ENCODE measurements around the gene RBM24. TPM values are rescaled to one million over a fixed set of nuclear protein-coding genes. Genes with fewer than 3 reads are reported as not detected.

Gene RBM24
- total RNA-seq, 4 donors from 2014 or later, result 2.0 to 9.8 (median 3.8) TPM

DNA sequence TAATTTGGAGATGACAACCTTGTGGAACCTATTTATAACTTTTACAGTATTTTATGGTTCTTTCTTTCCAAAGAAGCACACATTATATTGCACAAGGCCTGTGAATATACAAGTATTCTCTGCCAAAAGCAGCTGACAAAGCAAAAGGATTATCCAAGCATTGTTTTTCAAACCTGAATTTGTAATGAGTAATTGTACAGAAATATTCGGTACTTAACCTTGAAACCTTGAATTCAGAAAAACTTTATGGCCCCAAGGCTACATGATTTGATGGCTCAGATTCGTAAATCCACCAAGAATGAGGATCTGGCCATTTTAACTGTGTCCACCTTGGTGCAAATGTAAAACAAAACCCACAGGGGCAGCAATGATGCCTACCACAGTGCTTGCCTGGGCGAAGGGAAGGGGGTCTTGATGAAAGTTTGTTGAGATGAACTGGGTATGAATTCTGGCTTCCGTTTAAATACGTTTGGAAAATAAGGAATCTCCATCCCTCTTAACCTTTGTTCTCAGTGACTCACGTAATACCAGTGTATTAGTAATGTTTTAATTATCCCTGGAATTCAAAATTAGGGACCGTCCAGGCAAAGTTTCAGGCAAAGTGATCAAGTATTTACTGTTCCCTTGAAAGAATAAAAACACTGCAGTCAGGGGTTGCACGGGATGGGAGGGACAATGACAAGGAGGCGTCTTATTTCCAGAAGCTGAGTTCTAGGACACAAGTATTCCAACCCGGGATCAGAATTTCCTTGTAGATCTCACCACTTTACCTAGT lies 2.7 kb upstream of the RBM24 start:
- no peaks in the 10 kb centered on the region for H3K9me3 ChIP-seq
- H3K36me3 ChIP-seq, result no peaks in the 10 kb centered on the region
- peak overlapping the region in 2 of 4 donors; percentile 27 to 38 for H3K27ac ChIP-seq
- no peak overlapping the region for H3K4me3 ChIP-seq
- no peak for DNase-seq (ENCODE audit: low spot score in 2 of 2)
- H3K27me3 ChIP-seq, result no peaks in the 10 kb centered on the region
- TF ChIP-seq POLR2A (IDR thresholded peaks at IDR 0.05) (no peak), EP300 (IDR thresholded peaks at IDR 0.05) (no peak)
- TF ChIP-seq, protein P1, sequence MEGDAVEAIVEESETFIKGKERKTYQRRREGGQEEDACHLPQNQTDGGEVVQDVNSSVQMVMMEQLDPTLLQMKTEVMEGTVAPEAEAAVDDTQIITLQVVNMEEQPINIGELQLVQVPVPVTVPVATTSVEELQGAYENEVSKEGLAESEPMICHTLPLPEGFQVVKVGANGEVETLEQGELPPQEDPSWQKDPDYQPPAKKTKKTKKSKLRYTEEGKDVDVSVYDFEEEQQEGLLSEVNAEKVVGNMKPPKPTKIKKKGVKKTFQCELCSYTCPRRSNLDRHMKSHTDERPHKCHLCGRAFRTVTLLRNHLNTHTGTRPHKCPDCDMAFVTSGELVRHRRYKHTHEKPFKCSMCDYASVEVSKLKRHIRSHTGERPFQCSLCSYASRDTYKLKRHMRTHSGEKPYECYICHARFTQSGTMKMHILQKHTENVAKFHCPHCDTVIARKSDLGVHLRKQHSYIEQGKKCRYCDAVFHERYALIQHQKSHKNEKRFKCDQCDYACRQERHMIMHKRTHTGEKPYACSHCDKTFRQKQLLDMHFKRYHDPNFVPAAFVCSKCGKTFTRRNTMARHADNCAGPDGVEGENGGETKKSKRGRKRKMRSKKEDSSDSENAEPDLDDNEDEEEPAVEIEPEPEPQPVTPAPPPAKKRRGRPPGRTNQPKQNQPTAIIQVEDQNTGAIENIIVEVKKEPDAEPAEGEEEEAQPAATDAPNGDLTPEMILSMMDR (IDR thresholded peaks at IDR 0.05), result no peak
- peaks cover 0 to 17% (median 5%) of the 10 kb centered on the region in 4 donors for H3K4me1 ChIP-seq
- WGBS, 2 donors, result 57 to 60% methylated on average over 10 of the region's 10 CpGs

DNA sequence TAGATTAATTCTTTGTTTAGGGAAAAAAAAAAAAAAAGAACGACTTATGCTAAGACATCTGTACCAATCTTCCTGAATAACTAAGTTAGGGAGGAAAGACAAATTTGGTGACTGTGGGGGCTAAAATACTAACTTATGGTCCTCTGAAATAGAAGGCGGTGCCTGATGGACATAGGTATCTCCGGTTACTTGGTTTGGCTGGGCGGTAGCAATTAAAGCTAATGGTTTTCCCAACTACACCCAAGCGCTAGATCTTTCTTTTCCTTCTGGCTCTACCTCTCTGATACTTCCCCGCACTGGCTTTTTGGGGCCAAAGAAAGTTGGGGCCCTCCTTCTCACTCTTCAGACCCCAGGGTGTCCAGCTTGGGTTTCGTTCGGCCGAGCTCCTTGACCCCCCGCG lies 1.0 kb upstream of the RBM24 start:
- DNase-seq (ENCODE audit: low spot score in 2 of 2), result no peak
- no peaks in the 10 kb centered on the region for H3K36me3 ChIP-seq
- peaks cover 0 to 17% (median 5%) of the 10 kb centered on the region in 4 donors for H3K4me1 ChIP-seq
- 50 to 55% methylated on average over 11 of the region's 11 CpGs for WGBS, 2 donors
- peak overlapping the region; percentile 14 to 86 (median 61) for H3K27ac ChIP-seq
- no peaks in the 10 kb centered on the region for H3K9me3 ChIP-seq
- H3K4me3 ChIP-seq, result peak overlapping the region in 3 of 4 donors; percentile 52 to 68 (median 67)
- TF ChIP-seq, protein P1 (IDR thresholded peaks at IDR 0.05), result no peak
- TF ChIP-seq EP300 (IDR thresholded peaks at IDR 0.05), result no peak
- TF ChIP-seq POLR2A (IDR thresholded peaks at IDR 0.05), result no peak
- H3K27me3 ChIP-seq, result no peaks in the 10 kb centered on the region

DNA sequence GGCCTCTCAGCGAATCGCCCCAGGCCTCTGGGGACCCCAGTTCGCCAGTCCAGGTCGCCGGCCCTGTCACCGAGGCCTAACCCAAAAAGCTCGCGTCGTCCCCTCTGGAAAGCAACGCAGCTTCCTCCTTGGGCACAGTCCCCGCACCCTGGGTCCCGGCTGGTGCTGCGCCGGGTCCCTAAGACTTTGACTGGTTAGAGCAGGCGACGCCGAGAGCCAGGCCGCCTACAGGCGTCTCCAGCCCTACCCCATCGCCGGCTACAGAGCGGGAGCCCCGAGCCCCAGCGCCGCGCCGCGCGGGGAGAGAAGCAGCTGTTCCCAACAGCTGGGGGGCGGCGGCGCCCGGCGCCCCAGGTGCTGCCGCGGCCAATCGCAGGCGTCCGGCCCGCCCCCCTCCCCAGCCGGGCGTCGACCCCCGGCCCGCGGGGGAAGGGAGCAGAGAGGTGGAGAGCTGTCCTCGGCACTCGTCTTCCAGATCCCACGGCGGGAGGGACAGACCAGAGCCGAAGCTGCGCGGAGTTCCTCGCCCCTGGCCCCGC lies 540 bp upstream of the RBM24 start:
- Histone ChIP-seq H3K27ac (peak overlapping the region; percentile 43 to 86 (median 61)), H3K36me3 (no peaks in the 10 kb centered on the region), H3K9me3 (no peaks in the 10 kb centered on the region), H3K27me3 (no peaks in the 10 kb centered on the region), H3K4me1 (peaks cover 0 to 17% (median 5%) of the 10 kb centered on the region in 4 donors), H3K4me3 (peak overlapping the region; percentile 52 to 68 (median 64))
- 13 to 14% methylated on average over 12 to 13 of the region's 55 CpGs for WGBS, 2 donors
- peak in 1 of 2 donors; percentile 18 for DNase-seq (ENCODE audit: low spot score in 2 of 2)
- TF ChIP-seq, protein P1 (IDR thresholded peaks at IDR 0.05), result peak in 2 of 5 experiments; percentile 3 to 15
- TF ChIP-seq EP300 (IDR thresholded peaks at IDR 0.05), result no peak
- peak in 1 of 2 donors; percentile 12 for TF ChIP-seq POLR2A (IDR thresholded peaks at IDR 0.05)

DNA sequence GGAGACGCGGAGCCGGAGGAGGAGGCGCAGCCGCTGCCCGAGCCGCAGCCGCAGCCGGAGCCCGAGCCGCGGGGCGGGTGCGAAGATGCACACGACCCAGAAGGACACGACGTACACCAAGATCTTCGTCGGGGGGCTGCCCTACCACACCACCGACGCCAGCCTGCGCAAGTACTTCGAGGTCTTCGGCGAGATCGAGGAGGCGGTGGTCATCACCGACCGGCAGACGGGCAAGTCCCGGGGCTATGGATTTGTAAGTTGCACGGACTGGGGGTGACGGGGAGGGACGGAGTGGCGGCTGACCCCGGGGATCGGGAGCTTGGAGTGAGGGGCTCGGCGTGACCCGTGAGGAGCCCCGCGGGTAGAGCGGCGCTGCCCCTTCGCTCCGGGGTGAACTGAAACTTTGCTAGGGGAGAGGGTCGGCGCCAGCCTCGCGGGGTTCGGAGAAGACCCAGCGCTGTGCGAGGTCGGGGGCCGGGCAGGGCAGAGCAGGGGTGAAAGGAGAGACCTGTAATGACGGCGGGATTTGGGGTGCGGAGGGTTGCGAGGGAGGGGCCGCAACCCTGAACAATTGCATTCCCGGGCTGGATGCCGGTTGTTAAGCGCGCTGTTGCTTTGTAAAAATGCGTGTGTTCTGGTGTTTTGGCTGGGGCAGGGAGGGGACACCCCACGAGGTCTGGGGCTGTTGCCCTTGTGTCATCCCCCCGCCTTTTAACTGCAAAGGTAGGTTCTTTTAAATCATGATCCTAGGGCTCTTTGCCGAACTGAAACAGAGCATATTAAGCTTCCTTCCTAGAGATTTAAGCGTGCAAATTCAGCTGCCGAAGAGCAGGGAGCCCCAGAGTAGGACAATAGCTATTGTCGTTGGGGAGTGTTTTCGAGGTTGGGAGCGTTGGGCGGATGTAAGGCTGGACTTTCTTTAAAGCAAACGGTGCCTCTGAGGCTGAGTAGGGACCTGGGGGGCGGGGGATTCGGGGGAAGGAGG lies 628 bp downstream of the RBM24 start:
- Histone ChIP-seq H3K9me3 (no peaks in the 10 kb centered on the region), H3K27me3 (no peaks in the 10 kb centered on the region), H3K4me1 (peaks cover 0 to 17% (median 5%) of the 10 kb centered on the region in 4 donors), H3K27ac (peak overlapping the region; percentile 58 to 86 (median 62)), H3K36me3 (no peaks in the 10 kb centered on the region), H3K4me3 (peak overlapping the region; percentile 52 to 68 (median 64))
- DNase-seq (ENCODE audit: low spot score in 2 of 2), result peak in 1 of 2 donors; percentile 17
- TF ChIP-seq POLR2A (IDR thresholded peaks at IDR 0.05) (no peak), EP300 (IDR thresholded peaks at IDR 0.05) (no peak)
- TF ChIP-seq, protein P1 (IDR thresholded peaks at IDR 0.05), result no peak
- WGBS, 2 donors, result 2% methylated on average over 41 to 72 of the region's 77 CpGs

Measured in tibial nerve (tissue), 4 donors.